LNCaP clone FGC (cell line): ENCODE measurements around the gene SBF1.

Source experiments
- DNase-seq: peaks from one replicate; pipeline ENCODE4 v3.0.0-alpha.2; 2011; ENCODE audit warnings: low read depth
- H3K4me3 ChIP-seq: 2 replicates; pipeline ENCODE4 v1.5.1; 2011; ENCODE audit warnings: mild to moderate bottlenecking, low read depth, low read length, control low read depth
- TF ChIP-seq, protein P1 (sequence below): IDR thresholded peaks from 2 replicates; pipeline ENCODE4 v1.5.1; 2012; ENCODE audit warnings: mild to moderate bottlenecking; ENCODE audit not compliant: control insufficient read depth, insufficient read depth; ENCODE audit errors: extremely low read depth

Gene SBF1

DNA sequence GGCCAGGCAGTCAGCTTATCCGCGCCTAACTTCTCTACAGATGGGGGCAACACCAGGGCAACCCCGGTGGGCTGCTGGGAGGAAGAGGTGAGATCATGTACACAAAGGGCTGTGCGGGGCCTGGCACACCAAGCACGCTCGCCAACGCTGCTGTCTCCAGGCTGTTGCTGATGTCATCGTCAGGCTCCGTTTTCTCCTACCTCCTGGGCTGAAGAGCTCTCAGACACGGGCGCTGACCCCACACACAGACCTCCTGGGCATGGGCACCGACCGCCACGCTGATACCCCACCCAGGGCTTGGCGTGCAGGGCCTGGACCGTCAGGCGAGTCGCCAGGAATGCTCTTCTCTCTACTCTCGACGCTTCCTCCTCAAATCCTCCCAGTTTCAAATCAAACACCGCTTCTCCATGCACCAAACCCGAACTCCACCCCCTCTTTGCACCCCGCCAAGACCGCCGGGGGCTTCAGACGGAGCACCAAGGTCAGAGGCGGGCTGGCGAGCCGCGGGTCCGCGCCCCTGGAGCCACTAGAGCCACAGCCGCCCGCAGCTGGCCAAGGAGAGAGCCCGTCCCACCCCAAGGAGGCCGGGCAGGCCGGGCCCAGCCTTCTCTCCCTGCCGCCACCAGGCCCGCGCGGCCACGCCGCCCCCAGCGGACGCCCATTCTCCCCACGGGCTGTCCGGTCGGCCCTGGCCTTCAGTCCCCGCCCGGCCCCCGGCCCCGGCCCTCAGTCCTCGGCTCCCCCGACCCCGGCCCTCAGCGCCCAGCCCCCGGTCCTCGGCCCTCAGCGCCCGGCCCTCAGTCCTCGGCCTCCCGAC, 772 bp downstream of the SBF1 start:
- TF ChIP-seq, protein P1, sequence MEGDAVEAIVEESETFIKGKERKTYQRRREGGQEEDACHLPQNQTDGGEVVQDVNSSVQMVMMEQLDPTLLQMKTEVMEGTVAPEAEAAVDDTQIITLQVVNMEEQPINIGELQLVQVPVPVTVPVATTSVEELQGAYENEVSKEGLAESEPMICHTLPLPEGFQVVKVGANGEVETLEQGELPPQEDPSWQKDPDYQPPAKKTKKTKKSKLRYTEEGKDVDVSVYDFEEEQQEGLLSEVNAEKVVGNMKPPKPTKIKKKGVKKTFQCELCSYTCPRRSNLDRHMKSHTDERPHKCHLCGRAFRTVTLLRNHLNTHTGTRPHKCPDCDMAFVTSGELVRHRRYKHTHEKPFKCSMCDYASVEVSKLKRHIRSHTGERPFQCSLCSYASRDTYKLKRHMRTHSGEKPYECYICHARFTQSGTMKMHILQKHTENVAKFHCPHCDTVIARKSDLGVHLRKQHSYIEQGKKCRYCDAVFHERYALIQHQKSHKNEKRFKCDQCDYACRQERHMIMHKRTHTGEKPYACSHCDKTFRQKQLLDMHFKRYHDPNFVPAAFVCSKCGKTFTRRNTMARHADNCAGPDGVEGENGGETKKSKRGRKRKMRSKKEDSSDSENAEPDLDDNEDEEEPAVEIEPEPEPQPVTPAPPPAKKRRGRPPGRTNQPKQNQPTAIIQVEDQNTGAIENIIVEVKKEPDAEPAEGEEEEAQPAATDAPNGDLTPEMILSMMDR, result no peak
- peak overlapping the region; percentile 80 for H3K4me3 ChIP-seq

DNA sequence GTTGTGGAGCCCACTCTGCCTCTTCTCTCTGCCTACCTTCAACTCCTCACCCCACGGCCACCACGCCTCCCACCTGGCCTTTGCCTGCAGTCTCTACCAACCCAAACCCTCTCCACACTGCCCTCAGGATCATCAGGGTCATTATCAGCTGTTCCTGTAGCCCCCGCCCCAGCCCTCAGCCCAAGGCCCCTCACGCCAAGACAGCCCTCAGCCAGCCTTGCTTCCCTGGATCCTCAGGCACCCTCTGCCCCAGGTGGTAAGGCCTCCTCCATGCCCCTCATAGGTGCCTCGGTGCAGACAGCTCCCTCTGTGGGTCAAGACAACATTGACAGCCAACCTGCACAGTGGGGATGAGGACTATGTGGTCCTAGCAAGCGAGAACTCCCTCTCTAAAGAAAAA, 1.7 kb downstream of the SBF1 start:
- TF ChIP-seq, protein P1, result peak; percentile 23; the same call in 1 of the 2 replicates
- no peak for DNase-seq
- H3K4me3 ChIP-seq, result peak overlapping the region; percentile 80; the same call in 1 of the 2 replicates

More for the DNA sequence above, 772 bp downstream of the SBF1 start:
- DNase-seq, result no peak

DNA sequence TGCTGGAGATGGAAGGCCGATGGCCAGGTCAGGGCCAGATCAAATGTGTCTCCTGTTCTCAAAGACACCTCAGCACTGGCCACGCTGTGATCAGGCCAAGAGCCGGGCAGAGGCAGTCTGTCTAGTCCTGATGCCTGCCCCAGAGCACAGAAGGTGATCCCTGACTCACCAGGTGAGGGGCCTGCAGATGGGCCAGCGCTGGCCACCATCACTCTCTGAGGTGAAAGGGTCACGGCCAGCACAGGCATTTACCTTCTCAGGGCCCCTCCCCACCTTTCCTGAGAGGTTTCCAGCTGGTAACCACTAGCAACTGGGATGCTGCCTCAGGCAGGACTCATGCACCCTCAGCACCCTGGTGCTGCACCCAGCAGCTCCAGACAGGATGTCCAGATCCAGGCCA, 2.9 kb downstream of the SBF1 start:
- H3K4me3 ChIP-seq, result no peak overlapping the region
- no peak for DNase-seq
- TF ChIP-seq, protein P1, result no peak

DNA sequence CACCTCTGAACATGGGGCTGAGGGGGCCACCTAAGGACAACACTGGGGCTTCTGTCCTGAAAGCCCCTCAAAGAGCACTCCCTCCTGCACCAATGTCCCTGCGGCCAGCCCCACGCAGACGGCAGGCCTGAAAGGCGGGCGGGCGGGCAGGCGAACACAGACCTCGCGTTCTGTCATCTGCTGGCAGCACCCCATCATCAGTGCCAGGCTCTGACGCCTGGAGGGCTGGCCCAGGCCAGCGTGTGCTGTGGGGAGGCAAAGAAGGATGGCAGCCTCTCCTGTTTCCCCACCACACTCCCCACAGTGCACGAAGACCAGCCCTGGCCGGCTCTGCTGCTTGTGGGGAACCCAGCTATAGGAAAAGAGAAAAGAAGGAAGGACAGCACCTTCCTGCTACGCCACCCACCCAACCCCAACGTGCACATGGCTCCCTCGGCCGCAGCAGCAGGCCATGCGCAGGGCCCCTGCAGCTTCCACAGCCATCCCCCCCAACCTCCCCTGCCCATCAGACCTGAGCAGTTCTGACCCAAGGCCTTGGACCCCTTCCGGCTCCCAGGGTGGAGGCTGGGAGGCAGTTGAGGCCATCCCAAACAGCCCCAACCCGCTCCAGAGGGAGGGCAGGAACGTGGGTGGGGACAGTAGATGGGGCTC, 3.5 kb downstream of the SBF1 start:
- H3K4me3 ChIP-seq, result no peak overlapping the region
- DNase-seq, result no peak
- TF ChIP-seq, protein P1, result no peak

DNA sequence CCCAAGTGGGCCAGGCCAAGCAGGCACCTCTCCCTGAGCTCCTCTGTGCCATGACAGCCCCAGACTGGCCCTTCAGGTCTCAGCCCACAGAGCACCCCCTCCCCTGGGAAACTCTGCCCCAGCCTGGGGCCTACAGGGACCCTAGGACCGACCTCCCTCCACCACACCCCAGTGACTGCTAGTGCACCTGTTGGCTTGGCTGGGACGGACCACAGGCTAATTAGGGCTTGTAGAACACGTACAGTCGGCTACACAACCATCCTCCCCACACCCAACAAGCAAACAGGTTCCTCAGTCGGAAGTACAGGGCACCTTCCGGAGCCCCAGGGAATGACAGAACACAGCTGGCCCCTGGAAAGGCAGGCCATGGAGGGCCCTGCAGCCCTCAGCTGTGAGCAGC, 4.3 kb downstream of the SBF1 start:
- no peak for DNase-seq
- TF ChIP-seq, protein P1, result no peak
- no peak overlapping the region for H3K4me3 ChIP-seq

DNA sequence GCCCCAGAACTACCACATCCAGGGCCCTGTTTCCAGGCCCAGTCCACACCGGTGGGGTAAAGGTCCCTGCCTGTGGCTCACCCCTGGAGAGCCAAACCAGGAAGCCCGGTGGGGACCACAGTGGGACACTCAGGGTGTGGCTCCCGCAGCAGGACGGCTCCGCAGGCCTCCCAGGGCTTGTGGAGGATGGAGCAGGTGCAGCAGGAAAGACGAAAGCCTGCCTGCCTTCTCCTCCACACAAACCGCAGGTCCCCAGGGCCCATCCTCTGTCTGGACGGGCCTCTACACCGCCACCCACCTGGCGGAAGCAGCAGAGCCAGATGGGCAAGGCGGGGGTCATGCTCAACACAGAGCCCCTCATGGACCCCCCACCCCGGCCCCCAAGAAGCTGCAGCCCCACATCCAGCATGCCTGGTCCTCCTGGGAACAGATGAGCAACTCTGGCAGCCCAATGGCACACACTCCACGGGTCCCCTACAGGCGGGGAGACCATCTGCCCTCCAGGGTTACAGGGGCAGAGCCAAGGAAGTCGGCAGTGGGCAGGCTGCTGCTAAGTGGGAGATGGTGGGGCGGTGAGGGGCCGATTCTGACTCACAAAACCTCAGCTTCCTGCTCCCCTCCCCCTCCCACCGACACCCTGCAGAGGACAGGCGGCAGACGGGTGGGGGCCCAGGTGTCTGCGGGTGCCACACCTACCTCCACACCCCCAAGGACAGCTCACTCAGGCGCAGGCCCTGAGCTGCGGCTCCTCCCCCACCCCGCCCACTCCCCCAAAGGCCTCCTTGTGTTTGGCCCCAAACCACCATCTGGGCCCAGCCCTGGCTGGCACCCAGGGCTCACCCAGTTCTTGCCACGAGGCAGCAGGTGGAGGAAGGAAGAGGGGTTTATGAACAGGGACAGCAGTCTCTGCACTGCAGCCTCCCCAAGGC, 5.2 kb downstream of the SBF1 start:
- no peak overlapping the region for H3K4me3 ChIP-seq
- DNase-seq, result no peak

More for the DNA sequence above, 5.2 kb downstream of the SBF1 start:
- TF ChIP-seq, protein P1, result no peak
